H7 (cell line): Measurements from ENCODE around the gene RNU7-1. TPM values are rescaled to one million over a fixed set of nuclear protein-coding genes. Genes with fewer than 3 reads are reported as not detected.

Experiments used
- DNase-seq: peaks from one replicate; pipeline ENCODE4 v3.0.0; 2012
- H3K27me3 ChIP-seq: 2 replicates; pipeline ENCODE4 v1.6.0; 2011; ENCODE audit warnings: mild to moderate bottlenecking, low read length; ENCODE audit not compliant: control insufficient read depth, insufficient read depth
- H3K36me3 ChIP-seq: replicated peaks from 2 replicates; pipeline ENCODE4 v1.5.1; 2011; ENCODE audit warnings: low read length; ENCODE audit not compliant: control insufficient read depth, insufficient read depth
- H3K4me3 ChIP-seq: 2 replicates; pipeline ENCODE4 v1.5.1; 2011; ENCODE audit warnings: low read depth, mild to moderate bottlenecking, control low read depth, low read length, moderate library complexity; ENCODE audit not compliant: insufficient read depth
- total RNA-seq: library from RNA; depleted of rRNA; stranded (reverse); fragments of >200 nt; shearing (Covaris generic); gene quantifications from 2 replicates; pipeline ENCODE4 v1.2.3, GENCODE V29; 2014

RNU7-1 gene
- total RNA-seq, 1 experiment from 2014 or later, result not detected

- peaks cover 14% of the 10 kb centered on the region for H3K36me3 ChIP-seq
- H3K4me3 ChIP-seq, result peak within 1 kb of the TSS; percentile 82
- H3K27me3 ChIP-seq, result peaks cover 10% of the 10 kb centered on the region
- DNase-seq, result peak; percentile 85
These were observed 29.2 kb upstream of the RNU7-1 start, which contains the start of gene ENO2 for GRCh38 chr12:6914246-6914946. TSS of gene ENO2 (plus strand) at chr12:6914580. CDS start at chr12:6915833, 1,253 bp downstream.

- Histone ChIP-seq H3K36me3 (peaks cover 15% of the 10 kb centered on the region), H3K27me3 (peaks cover 10% of the 10 kb centered on the region), H3K4me3 (peak overlapping the region; percentile 82)
- peak; percentile 92 for DNase-seq
These were observed 28.4 kb upstream of the RNU7-1 start for GRCh38 chr12:6914947-6915788.

GRCh38 chr12:6915789-6916285 is 27.8 kb upstream of the RNU7-1 start:
- DNase-seq, result no peak
- peaks cover 15% of the 10 kb centered on the region for H3K36me3 ChIP-seq
- peaks cover 9% of the 10 kb centered on the region for H3K27me3 ChIP-seq
- H3K4me3 ChIP-seq, result peak overlapping the region; percentile 25

GRCh38 chr12:6916426-6917200 is 27.0 kb upstream of the RNU7-1 start:
- Histone ChIP-seq H3K36me3 (peaks cover 19% of the 10 kb centered on the region), H3K4me3 (no peak overlapping the region), H3K27me3 (peaks cover 9% of the 10 kb centered on the region)
- peak; percentile 12 for DNase-seq

GRCh38 chr12:6917491-6918231 is 26.0 kb upstream of the RNU7-1 start:
- H3K36me3 ChIP-seq, result peaks cover 28% of the 10 kb centered on the region
- H3K4me3 ChIP-seq, result no peak overlapping the region
- peaks cover 7% of the 10 kb centered on the region for H3K27me3 ChIP-seq
- peak; percentile 10 for DNase-seq

GRCh38 chr12:6919588-6919987 is 24.0 kb upstream of the RNU7-1 start:
- Histone ChIP-seq H3K36me3 (peaks cover 31% of the 10 kb centered on the region), H3K4me3 (no peak overlapping the region), H3K27me3 (peaks cover 3% of the 10 kb centered on the region)
- DNase-seq, result peak; percentile 21

- DNase-seq, result no peak
- H3K4me3 ChIP-seq, result no peak overlapping the region
- peaks cover 27% of the 10 kb centered on the region for H3K36me3 ChIP-seq
- no peaks in the 10 kb centered on the region for H3K27me3 ChIP-seq
These were observed 22.1 kb upstream of the RNU7-1 start for GRCh38 chr12:6921539-6921938.

- Histone ChIP-seq H3K36me3 (peaks cover 21% of the 10 kb centered on the region), H3K27me3 (no peaks in the 10 kb centered on the region), H3K4me3 (no peak overlapping the region)
- DNase-seq, result peak; percentile 2
These were observed 21.3 kb upstream of the RNU7-1 start for GRCh38 chr12:6921996-6922946.

GRCh38 chr12:6923003-6923732 is 20.4 kb upstream of the RNU7-1 start:
- Histone ChIP-seq H3K36me3 (peaks cover 17% of the 10 kb centered on the region), H3K4me3 (no peak overlapping the region), H3K27me3 (no peaks in the 10 kb centered on the region)
- DNase-seq, result peak; percentile 2

GRCh38 chr12:6923851-6924250 is 19.8 kb upstream of the RNU7-1 start:
- Histone ChIP-seq H3K27me3 (no peaks in the 10 kb centered on the region), H3K36me3 (peaks cover 17% of the 10 kb centered on the region), H3K4me3 (no peak overlapping the region)
- no peak for DNase-seq

- Histone ChIP-seq H3K36me3 (peaks cover 17% of the 10 kb centered on the region), H3K27me3 (no peaks in the 10 kb centered on the region), H3K4me3 (peak overlapping the region; percentile 2; the same call in 1 of the 2 replicates)
- DNase-seq, result no peak
These were observed 18.4 kb upstream of the RNU7-1 start for GRCh38 chr12:6925239-6925539.

- Histone ChIP-seq H3K4me3 (peak overlapping the region; percentile 56), H3K36me3 (peaks cover 17% of the 10 kb centered on the region), H3K27me3 (no peaks in the 10 kb centered on the region)
- peak; percentile 79 for DNase-seq
These were observed 17.9 kb upstream of the RNU7-1 start for GRCh38 chr12:6925540-6926279.
